Measurements from ENCODE around the gene MEPE. TPM values are rescaled to one million over a fixed set of nuclear protein-coding genes. Genes with fewer than 3 reads are reported as not detected.

Gene MEPE
- total and polyA plus RNA-seq, 2 experiments from 2014 or later = not detected

DNA sequence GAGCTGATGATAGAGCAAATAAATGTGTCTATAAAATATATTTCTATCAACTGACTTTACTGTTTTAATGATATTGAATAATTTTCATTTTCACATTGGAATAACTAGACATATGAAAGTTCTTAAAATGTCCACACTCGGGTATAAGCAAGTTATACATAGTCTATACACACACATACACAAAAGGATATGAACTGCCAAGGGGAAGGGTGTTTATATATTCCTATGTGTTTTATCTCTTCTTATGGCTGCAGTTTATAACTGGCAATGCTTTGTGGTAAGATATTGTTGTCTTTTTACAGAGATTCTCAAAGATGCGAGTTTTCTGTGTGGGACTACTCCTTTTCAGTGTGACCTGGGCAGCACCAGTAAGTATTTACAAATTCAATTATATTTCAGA, 1.6 kb downstream of the MEPE start:
- no peaks in the 10 kb centered on the region for H3K27me3 ChIP-seq
- H3K27ac ChIP-seq = no peak overlapping the region
- H3K9me3 ChIP-seq (ENCODE audit: low read depth) = no peaks in the 10 kb centered on the region
- DNase-seq (ENCODE audit: low read depth in 1 of 2, low spot score in 1 of 2) = no peak
- no peaks in the 10 kb centered on the region for H3K36me3 ChIP-seq
- TF ChIP-seq, protein P1, sequence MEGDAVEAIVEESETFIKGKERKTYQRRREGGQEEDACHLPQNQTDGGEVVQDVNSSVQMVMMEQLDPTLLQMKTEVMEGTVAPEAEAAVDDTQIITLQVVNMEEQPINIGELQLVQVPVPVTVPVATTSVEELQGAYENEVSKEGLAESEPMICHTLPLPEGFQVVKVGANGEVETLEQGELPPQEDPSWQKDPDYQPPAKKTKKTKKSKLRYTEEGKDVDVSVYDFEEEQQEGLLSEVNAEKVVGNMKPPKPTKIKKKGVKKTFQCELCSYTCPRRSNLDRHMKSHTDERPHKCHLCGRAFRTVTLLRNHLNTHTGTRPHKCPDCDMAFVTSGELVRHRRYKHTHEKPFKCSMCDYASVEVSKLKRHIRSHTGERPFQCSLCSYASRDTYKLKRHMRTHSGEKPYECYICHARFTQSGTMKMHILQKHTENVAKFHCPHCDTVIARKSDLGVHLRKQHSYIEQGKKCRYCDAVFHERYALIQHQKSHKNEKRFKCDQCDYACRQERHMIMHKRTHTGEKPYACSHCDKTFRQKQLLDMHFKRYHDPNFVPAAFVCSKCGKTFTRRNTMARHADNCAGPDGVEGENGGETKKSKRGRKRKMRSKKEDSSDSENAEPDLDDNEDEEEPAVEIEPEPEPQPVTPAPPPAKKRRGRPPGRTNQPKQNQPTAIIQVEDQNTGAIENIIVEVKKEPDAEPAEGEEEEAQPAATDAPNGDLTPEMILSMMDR (IDR thresholded peaks at IDR 0.05; ENCODE audit: low read depth, low read length) = no peak
- H3K4me1 ChIP-seq (ENCODE audit: low read depth) = no peaks in the 10 kb centered on the region
- H3K4me3 ChIP-seq = no peak overlapping the region

DNA sequence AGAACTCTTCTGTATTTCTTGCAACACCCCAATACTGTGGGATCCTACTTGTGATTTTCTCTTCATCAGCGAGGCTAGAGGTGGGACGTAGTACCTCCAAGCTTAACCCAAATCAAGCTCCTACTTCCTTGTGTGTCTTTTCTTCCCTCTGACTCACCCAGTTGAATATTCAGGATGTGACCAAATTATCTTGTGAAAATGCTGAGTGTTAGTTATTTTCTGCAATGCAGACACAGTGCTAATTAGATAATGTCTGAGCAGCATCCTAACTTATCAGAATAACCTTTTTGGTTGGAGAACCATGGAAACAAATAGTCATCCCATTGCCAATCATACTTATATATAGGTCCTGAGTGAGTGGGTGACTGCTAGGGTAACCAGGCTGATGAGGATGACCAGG, 2.4 kb downstream of the MEPE start:
- TF ChIP-seq, protein P1 (IDR thresholded peaks at IDR 0.05; ENCODE audit: low read depth, low read length) = no peak
- Histone ChIP-seq H3K9me3 (ENCODE audit: low read depth) (no peaks in the 10 kb centered on the region), H3K4me3 (no peak overlapping the region), H3K4me1 (ENCODE audit: low read depth) (no peaks in the 10 kb centered on the region), H3K27ac (no peak overlapping the region), H3K36me3 (no peaks in the 10 kb centered on the region), H3K27me3 (no peaks in the 10 kb centered on the region)
- DNase-seq (ENCODE audit: low read depth in 1 of 2, low spot score in 1 of 2) = no peak

DNA sequence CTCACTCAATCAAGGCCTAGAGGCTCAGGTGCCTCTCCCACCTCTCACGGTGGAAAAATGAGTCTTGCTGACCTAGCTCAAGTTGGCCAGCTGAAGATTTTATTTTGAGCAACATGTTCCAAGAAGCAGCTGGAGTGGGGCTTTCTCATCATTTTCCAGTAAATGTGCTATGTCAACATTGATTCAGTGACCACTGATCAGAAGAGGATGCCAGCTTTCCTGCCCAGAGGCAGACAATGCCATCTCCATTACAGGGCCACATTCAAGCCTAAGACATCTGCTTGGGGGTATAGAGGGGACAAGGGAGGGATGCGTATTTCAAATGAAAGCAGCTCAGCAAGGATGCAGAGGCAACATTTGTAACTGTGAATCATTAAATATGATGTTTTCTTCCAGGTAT, 3.0 kb downstream of the MEPE start:
- no peak for DNase-seq (ENCODE audit: low read depth in 1 of 2, low spot score in 1 of 2)
- no peaks in the 10 kb centered on the region for H3K36me3 ChIP-seq
- H3K4me1 ChIP-seq (ENCODE audit: low read depth) = no peaks in the 10 kb centered on the region
- TF ChIP-seq, protein P1 (IDR thresholded peaks at IDR 0.05; ENCODE audit: low read depth, low read length) = no peak
- no peaks in the 10 kb centered on the region for H3K9me3 ChIP-seq (ENCODE audit: low read depth)
- no peak overlapping the region for H3K4me3 ChIP-seq
- no peak overlapping the region for H3K27ac ChIP-seq
- H3K27me3 ChIP-seq = no peaks in the 10 kb centered on the region

DNA sequence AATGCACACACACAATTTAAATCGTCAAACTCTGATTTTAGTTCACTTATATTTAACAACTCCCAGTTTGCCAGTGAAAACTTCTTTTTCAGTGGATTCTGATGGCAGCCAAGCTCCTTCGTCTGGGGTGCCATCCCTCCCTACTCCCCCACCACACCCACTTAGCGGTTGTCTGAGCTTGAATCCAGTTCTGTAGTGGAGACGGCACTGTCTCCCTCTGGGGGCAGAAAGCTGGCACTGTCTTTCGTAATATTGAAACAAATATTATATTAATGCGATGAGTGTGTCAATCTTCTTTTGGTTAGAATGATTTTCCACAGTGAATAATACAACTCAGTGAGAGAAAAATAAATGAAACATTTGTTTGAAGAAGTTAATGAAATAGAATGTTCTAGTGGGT, 5.4 kb downstream of the MEPE start:
- Histone ChIP-seq H3K4me1 (ENCODE audit: low read depth) (no peaks in the 10 kb centered on the region), H3K27me3 (no peaks in the 10 kb centered on the region), H3K9me3 (ENCODE audit: low read depth) (no peaks in the 10 kb centered on the region), H3K27ac (no peak overlapping the region), H3K4me3 (no peak overlapping the region), H3K36me3 (no peaks in the 10 kb centered on the region)
- no peak for DNase-seq (ENCODE audit: low read depth in 1 of 2, low spot score in 1 of 2)
- TF ChIP-seq, protein P1 (IDR thresholded peaks at IDR 0.05; ENCODE audit: low read depth, low read length) = peak; percentile 46

DNA sequence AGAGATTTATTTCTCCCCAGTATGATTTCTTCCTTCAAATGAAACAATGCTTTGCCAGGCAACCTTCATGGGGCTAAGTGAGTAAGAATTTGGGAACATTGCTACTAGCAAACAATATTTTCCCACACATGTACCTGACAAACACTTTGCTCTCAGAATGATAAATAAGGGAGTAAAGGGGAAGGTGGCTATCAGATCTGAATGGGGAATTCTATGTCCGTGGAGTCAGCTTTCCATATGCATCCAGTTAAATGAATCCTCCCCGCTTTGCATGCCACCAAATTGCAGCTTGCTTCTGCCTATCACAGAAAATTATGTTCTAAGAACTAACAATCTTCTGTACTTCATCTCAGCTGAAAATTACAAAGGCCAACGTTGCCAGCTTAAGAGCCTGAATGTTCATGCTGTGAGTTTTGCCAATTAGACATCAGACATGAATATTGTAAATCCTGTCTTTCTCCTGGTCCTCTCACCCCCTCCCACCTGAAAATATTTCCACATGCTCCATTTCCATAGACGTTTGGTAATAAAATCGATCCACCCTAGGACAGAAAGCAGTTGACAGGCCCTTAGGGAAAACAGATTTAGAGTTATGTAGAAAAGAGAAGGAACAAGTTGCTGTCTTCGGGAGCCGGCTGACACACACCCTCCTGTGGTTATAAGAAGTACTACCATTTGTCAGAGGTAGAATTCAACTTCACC, 6.3 kb downstream of the MEPE start:
- peaks cover 3% of the 10 kb centered on the region for H3K4me1 ChIP-seq (ENCODE audit: low read depth)
- no peak overlapping the region for H3K4me3 ChIP-seq
- H3K9me3 ChIP-seq (ENCODE audit: low read depth) = no peaks in the 10 kb centered on the region
- peak; percentile 49 to 63 for DNase-seq (ENCODE audit: low read depth in 1 of 2, low spot score in 1 of 2)
- H3K27ac ChIP-seq = no peak overlapping the region
- no peaks in the 10 kb centered on the region for H3K27me3 ChIP-seq
- TF ChIP-seq, protein P1 (IDR thresholded peaks at IDR 0.05; ENCODE audit: low read depth, low read length) = peak; percentile 73
- H3K36me3 ChIP-seq = no peaks in the 10 kb centered on the region
